GM19324 (cell line): ENCODE measurements around the gene MTF2.
"Not testable (repeated sequence)": the region's sequence is repeated elsewhere in the genome, so short reads cannot be mapped to it uniquely, and the experiment has no call there.

ENCODE experiments used
- ATAC-seq: cut with Tn5 transposase; IDR thresholded peaks from one replicate; pipeline ENCODE4 v1.9.1; 2021; ENCODE audit warnings: mild to moderate bottlenecking, moderate library complexity; ENCODE audit not compliant: unreplicated experiment, low FRiP score

The MTF2 gene

GRCh38 chr1:93137604-93138292 is 58.7 kb downstream of the MTF2 start:
- no peak for ATAC-seq

DNA sequence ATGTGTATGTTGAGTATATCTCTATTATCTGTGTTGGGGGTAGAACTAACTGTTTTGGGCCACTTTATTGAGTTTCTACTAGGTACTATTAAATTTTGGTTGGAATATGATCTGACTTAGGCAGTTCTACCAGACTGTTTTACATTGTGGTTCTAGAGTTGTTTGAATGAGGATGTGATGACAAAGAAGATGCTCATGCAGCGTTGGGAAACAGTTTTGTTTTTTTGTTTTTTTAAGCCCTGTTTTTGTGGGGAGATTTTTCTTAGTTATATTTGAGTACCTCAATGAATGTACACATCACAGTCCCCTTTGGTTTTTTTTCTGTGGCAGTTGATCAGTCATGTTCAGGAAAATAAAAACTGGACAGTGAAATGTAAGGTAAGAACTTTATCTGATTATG is 61.0 kb downstream of the MTF2 start:
- no peak for ATAC-seq

DNA sequence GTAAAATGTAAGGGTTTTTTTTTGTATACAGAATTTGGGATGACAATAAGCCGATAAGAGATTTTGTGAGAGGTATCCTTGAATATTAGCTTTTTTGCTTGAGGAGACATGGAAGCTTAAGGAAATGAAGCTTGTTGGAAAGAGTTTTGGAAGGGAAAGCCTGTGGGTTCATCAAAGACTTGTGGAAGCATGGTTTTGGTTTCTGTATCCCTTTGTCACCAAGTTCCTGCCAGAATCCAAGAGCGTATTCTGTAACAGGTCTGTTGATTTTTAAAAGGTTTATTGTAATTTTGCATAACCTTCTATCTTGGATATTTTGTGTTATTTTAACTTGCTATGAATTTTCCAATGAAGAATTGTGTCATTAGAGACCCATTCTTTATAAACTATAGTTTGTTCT is 63.1 kb downstream of the MTF2 start:
- no peak for ATAC-seq

GRCh38 chr1:93143136-93143535 is 64.1 kb downstream of the MTF2 start:
- no peak for ATAC-seq

DNA sequence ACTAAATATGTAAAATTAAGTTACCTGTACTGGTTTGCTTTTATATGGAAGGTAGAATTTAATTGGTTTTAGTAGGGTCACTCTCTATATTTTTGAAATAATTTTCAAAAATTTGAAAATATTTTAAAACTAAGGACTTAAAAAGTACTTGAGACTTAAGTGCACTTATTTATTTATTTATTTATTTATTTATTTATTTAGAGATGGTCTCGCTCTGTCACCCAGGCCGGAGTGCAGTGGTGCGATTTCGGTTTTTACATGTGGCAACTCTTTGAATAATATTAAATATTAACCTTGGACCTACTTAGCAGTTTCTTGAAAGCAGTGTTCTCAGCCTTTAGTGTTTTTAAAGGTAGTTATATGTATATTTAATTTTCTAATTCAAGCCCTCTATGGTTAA is 64.7 kb downstream of the MTF2 start:
- ATAC-seq, result no peak

GRCh38 chr1:93148001-93148400 is 68.9 kb downstream of the MTF2 start:
- ATAC-seq, result no peak

- ATAC-seq, result no peak
Measured at GRCh38 chr1:93150729-93151128, 71.6 kb downstream of the MTF2 start.

- ATAC-seq, result no peak
Measured at GRCh38 chr1:93151474-93151873, 72.4 kb downstream of the MTF2 start.

- no peak for ATAC-seq
Measured at GRCh38 chr1:93152835-93153234, 73.8 kb downstream of the MTF2 start.

GRCh38 chr1:93154898-93155297 is 75.8 kb downstream of the MTF2 start:
- ATAC-seq, result no peak

GRCh38 chr1:93155335-93155734 is 76.3 kb downstream of the MTF2 start:
- no peak for ATAC-seq

DNA sequence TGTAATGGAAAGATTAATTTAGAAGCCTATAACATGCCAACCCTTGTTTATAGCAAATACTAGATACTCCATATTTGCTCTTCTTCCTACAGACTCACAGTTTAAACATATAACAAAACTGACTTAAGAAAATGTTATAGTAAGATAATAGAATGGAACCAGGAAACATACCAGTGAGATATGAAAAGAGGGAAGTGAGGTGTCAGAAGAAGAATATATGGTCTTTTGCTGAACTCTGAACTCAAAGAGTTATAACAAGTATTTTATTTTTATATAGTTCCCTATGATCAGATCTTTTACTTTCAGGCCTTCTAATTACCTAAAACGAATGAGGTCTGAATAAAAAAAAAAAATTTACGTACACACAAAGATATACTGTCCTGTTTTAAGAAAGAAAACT is 80.3 kb downstream of the MTF2 start:
- ATAC-seq, result no peak

DNA sequence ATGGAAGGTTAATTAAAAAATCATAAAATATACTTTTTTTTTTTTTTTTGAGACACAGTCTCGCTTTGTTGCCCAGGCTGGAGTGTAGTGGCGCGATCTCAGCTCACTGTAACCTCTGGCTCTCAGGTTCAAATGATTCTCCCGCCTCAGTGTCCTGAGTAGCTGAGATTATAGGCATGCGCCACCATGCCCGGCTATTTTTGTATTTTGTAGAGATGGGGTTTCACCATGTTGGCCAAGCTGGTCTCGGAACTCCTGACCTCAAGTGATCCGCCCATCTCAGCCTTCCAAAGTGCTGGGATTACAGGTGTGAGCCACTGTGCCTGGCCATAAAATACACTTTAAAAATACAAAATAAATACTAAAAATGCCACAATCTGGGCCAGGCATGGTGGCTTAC is 84.2 kb downstream of the MTF2 start:
- not testable (repeated sequence) for ATAC-seq

DNA sequence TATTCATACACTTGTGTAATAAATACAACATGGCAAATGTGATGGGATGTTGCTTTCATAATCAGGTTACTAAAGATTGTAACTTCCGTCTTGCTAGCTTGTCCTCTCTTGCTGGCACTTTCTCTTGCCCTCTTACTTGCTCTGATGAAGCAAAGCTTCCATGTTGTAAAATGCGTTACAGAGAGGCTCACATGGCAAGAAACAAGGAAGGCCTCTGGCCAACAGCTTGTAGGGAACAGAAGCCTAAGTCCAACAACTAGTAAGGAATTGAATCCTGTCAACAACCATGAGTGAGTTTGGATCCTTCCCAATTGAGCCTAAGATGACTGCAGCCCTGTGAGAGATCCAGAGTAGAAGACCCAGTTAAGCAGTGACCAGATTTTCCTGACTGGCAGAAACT is 85.7 kb downstream of the MTF2 start:
- ATAC-seq, result no peak

GRCh38 chr1:93165895-93166294 is 86.8 kb downstream of the MTF2 start:
- not testable (repeated sequence) for ATAC-seq

- ATAC-seq, result no peak
Measured at GRCh38 chr1:93167006-93167405, 87.9 kb downstream of the MTF2 start.

GRCh38 chr1:93170141-93170678 is 91.1 kb downstream of the MTF2 start:
- not testable (repeated sequence) for ATAC-seq

GRCh38 chr1:93171549-93172034 is 92.5 kb downstream of the MTF2 start:
- no peak for ATAC-seq

GRCh38 chr1:93172778-93173177 is 93.7 kb downstream of the MTF2 start:
- ATAC-seq, result no peak

- ATAC-seq, result not testable (repeated sequence)
Measured at GRCh38 chr1:93174638-93175037, 95.6 kb downstream of the MTF2 start.

GRCh38 chr1:93177991-93178390 is 98.9 kb downstream of the MTF2 start:
- no peak for ATAC-seq

DNA sequence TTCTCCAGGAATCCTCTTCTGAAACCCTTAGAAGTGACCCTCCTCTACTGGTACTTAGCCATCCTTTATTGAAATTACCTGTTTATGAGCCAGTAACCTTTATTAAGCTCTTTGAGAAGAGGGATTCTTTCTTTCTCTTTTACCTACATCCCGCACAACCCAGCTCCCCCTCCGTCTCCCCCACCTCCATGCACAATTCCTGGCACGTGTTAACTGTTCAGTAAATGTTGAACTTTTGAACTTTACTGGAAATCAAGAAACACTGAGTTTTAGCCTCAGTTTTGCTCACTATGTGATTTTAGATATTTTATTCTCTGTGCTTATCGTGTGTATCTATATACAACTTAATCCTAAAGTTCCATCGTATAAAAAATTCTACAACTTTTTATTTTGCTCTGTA is 99.3 kb downstream of the MTF2 start:
- no peak for ATAC-seq
